HG02884 (cell line): ENCODE results near the gene OR5A1.
"Not testable (repeated sequence)": the region's sequence is repeated elsewhere in the genome, so short reads cannot be mapped to it uniquely, and the experiment has no call there.

Experiments
- ATAC-seq: cut with Tn5 transposase; IDR thresholded peaks from one replicate; pipeline ENCODE4 v1.9.1; 2021; ENCODE audit warnings: mild to moderate bottlenecking, moderate library complexity; ENCODE audit not compliant: unreplicated experiment

Gene OR5A1

GRCh38 chr11:59436169-59436568, at the start of gene OR5A1:
Gene OR5A1 (plus strand): TSS chr11:59436469. CDS start chr11:59443169, 6,700 bp downstream.
- no peak for ATAC-seq

- no peak for ATAC-seq
These were observed 42.1 kb upstream of the OR5A1 start for GRCh38 chr11:59394186-59394585.

- ATAC-seq: no peak
These were observed 35.6 kb upstream of the OR5A1 start for GRCh38 chr11:59400461-59401261.

- ATAC-seq: no peak
These were observed 35.1 kb upstream of the OR5A1 start for GRCh38 chr11:59401262-59401552.

DNA sequence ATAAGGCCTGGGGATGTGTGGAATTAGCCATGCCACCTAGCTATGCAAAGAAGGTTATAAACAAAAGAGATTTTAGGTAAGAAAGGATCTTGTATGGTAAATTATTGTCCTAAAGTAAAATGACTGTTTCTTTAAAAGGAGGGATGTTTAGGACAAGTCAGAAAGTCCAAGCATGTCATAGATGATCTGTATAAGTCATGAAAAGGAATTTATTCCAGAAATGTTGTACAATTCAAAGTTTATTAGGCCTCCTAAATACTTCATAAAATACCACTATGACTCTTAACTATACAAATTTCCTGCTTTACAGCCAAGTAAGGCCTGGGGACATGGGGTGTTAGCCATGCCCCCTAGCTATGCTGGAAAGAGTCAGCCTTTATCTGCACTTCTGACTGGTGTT, 32.7 kb upstream of the OR5A1 start:
- no peak for ATAC-seq

- no peak for ATAC-seq
These were observed 22.6 kb upstream of the OR5A1 start for GRCh38 chr11:59413646-59414045.

DNA sequence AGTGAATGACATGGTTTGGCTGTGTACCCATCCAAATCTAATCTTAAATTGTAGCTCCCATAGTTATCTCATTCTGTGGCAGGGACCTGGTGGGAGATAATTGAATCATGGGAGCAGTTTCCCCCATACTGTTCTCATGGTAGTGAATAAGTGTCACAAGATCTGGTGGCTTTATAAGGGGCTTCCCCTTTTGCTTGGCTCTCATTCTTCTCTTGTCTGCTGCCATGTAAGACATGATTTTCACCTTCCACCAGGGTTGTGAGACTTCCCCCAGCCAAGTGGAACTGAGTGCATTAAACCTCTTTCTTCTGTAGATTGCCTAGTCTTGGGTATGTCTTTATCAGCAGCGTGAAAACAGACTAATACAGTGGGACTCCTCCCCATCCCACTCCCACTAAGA, 21.2 kb upstream of the OR5A1 start:
- no peak for ATAC-seq

DNA sequence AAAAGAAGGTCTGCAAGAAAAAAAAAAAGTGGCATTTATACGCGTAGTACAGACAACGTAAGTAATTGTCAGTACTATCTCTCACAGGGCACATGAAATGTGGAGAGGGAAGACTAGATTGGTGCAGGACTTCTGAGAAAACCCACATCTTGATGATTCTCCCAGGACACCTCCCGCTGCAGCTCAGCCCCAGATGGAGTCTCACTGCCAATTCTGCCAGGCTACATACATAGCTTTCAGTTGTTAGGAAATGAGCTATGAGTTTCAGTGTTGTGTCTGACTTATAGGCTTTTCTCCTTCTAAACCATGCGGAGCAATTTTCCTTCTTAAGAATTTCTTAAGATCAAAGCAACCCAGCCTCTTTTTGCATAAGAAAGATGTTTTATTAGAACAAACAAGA, 19.7 kb upstream of the OR5A1 start:
- ATAC-seq: no peak

- ATAC-seq: no peak
These were observed 19.2 kb upstream of the OR5A1 start for GRCh38 chr11:59417023-59417422.

DNA sequence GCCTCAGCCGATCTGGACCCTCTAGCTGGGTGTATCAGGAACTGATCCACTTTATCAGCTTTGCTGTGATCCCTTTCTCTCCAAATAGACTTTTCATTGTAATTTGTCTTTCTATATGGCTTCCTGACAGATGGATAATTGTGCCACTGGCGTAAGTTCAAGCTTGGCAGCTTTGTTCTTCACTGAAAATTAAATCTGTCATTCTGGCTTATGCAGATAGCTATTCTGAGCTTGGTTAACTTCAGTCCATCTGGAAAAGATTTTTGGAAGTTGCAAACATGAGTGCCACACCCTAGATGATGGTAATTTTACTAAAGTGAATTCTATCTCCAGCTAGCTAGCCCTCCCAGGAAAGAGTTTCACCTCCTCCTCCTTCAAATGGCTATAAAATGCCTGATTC, 18.1 kb upstream of the OR5A1 start:
- no peak for ATAC-seq

- no peak for ATAC-seq
These were observed 12.4 kb upstream of the OR5A1 start for GRCh38 chr11:59423835-59424234.

DNA sequence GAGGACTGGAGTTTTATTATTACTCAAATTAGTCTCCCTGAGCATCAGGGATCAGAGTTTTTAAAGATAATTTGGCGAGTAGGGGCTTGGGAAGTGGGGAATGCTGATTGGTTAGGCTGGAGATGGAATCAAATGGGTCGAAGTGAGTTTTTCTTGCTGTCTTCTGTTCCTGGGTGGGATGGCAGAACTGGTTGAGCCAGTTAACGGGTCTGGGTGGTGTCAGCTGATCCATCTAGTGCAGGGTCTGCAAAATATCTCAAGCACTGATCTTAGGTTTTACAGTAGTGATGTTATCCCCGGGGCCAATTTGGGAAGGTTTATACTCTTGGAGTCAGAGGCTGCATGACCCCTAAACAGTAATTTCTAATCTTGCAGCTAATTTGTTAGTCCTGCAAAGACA, 11.1 kb upstream of the OR5A1 start:
- ATAC-seq: no peak

GRCh38 chr11:59426361-59427067, 9.8 kb upstream of the OR5A1 start, which contains the start of gene OR5A2:
Gene OR5A2 (minus strand): TSS chr11:59426413. CDS start chr11:59422953, 3,460 bp downstream.
- ATAC-seq: no peak

GRCh38 chr11:59427068-59427382, 9.2 kb upstream of the OR5A1 start:
- no peak for ATAC-seq

GRCh38 chr11:59429924-59430516, 6.2 kb upstream of the OR5A1 start:
- ATAC-seq: peak; percentile 81

- ATAC-seq: no peak
These were observed 1.5 kb downstream of the OR5A1 start for GRCh38 chr11:59437770-59438169.

DNA sequence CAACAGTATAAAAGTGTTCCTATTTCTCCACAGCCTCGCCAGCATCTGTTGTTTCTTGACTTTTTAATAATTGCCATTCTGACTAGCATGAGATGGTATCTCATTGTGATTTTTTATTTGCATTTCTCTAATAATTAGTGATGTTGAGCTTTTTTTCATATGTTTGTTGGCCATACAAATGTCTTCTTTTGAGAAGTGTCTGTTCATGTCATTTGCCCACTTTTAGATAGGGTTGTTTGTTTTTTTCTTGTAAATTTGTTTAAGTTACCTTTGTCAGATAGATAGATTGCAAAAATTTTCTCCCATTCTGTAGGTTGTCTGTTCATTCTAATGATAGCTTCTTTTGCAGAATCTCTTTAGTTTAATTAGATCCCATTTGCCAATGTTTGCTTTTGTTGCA, 9.4 kb downstream of the OR5A1 start:
- ATAC-seq: not testable (repeated sequence)

- no peak for ATAC-seq
These were observed 12.2 kb downstream of the OR5A1 start for GRCh38 chr11:59448484-59448883.

- ATAC-seq: no peak
These were observed 20.4 kb downstream of the OR5A1 start, which contains the start of gene OR4D6 for GRCh38 chr11:59456661-59457060. Gene OR4D6 (plus strand): TSS chr11:59456961. CDS start chr11:59456961, 0 bp downstream.

DNA sequence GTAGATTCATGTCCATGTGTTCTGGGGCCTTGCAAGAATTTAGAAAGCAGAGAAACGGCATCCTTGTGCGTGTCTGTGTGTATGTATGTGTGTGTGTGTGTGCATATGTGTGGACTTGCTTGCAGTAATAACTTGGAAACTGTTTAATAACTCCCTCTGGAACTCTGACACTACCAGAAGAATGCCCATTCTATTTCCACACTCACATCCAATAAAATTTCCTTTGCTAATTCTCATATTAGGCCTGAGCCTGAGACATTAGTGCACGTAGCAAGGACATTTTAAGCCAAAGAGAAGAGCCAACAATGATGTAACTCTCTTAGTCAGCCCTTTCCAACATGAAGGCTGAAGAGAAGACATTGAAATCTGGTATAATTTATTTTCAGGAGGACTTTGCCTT, 23.6 kb downstream of the OR5A1 start:
- ATAC-seq: no peak

- no peak for ATAC-seq
These were observed 26.9 kb downstream of the OR5A1 start for GRCh38 chr11:59463190-59463641.

- no peak for ATAC-seq
These were observed 36.7 kb downstream of the OR5A1 start, which contains the start of gene OR4D10 for GRCh38 chr11:59473015-59473414. Gene OR4D10 (plus strand): TSS chr11:59473315. CDS start chr11:59477430, 4,115 bp downstream.
